Omental fat pad (tissue), 4 donors: ENCODE results near the gene CEACAM4. TPM values are rescaled to one million over a fixed set of nuclear protein-coding genes. Genes with fewer than 3 reads are reported as not detected.

Experiments used
- ATAC-seq: fragments of 150-250 bp; one replicate; pipeline ENCODE4 v1.9.1; 2016; ENCODE audit warnings: mild to moderate bottlenecking, moderate library complexity; ENCODE audit not compliant: low FRiP score
- DNase-seq: peaks from one replicate; pipeline ENCODE4 v3.0.0-alpha.2; 2019; ENCODE audit warnings: low spot score
- CTCF ChIP-seq, 3 donors: fragments of 450-650 bp; IDR thresholded peaks; one replicate each; pipeline ENCODE4 v1.5.1; 2016 to 2017; ENCODE audit warnings: antibody characterized with exemption in 3 of 3, mild to moderate bottlenecking in 3 of 3, moderate library complexity in 2 of 3
- total RNA-seq, 4 donors: library from RNA; depleted of rRNA; stranded (reverse); fragments of >200 nt; gene quantifications; one replicate each; pipeline ENCODE4 v1.1.0, GENCODE V29; 2016

CEACAM4 gene
- total RNA-seq, 4 donors from 2014 or later, result 1.7 to 9.0 (median 2.6) TPM; not detected in 1

- no peak for TF ChIP-seq CTCF (IDR thresholded peaks at IDR 0.05)
- no peak for ATAC-seq
- DNase-seq, result no peak
These were observed 19.2 kb downstream of the CEACAM4 start for GRCh38 chr19:41607668-41608067.

GRCh38 chr19:41606215-41606837 is 20.5 kb downstream of the CEACAM4 start:
- no peak for DNase-seq
- TF ChIP-seq CTCF (IDR thresholded peaks at IDR 0.05), result no peak
- ATAC-seq, result no peak

GRCh38 chr19:41604831-41605230 is 22.0 kb downstream of the CEACAM4 start:
- ATAC-seq, result no peak
- DNase-seq, result no peak
- TF ChIP-seq CTCF (IDR thresholded peaks at IDR 0.05), result no peak

- DNase-seq (no peak), ATAC-seq (no peak)
- no peak for TF ChIP-seq CTCF (IDR thresholded peaks at IDR 0.05)
These were observed 25.1 kb downstream of the CEACAM4 start for GRCh38 chr19:41601771-41602170.

- no peak for DNase-seq
- TF ChIP-seq CTCF (IDR thresholded peaks at IDR 0.05), result no peak
- ATAC-seq, result no peak
These were observed 27.5 kb downstream of the CEACAM4 start for GRCh38 chr19:41599175-41599966.

GRCh38 chr19:41597600-41598041 is 29.3 kb downstream of the CEACAM4 start:
- ATAC-seq (no peak), DNase-seq (peak; percentile 55)
- TF ChIP-seq CTCF (IDR thresholded peaks at IDR 0.05), result peak in 2 of 3 donors; percentile 45 to 56

GRCh38 chr19:41595890-41596280 is 31.0 kb downstream of the CEACAM4 start:
- DNase-seq (no peak), ATAC-seq (no peak)
- no peak for TF ChIP-seq CTCF (IDR thresholded peaks at IDR 0.05)
